ENCODE results near the gene TRIM46.

Gene TRIM46

GRCh38 chr1:155130272-155131006, 43.2 kb upstream of the TRIM46 start:
- no peak for DNase-seq (ENCODE audit: low read depth in 1 of 2, low spot score in 1 of 2)
- no peak for TF ChIP-seq SPI1 (IDR thresholded peaks at IDR 0.05; ENCODE audit: borderline replicate concordance, low read depth)
- no peak for TF ChIP-seq REST (IDR thresholded peaks at IDR 0.05; ENCODE audit: insufficient replicate concordance, low read depth)
- TF ChIP-seq CTCF (IDR thresholded peaks at IDR 0.05; ENCODE audit: insufficient read depth, low read length): no peak
- TF ChIP-seq GABPA (IDR thresholded peaks at IDR 0.05; ENCODE audit: low read depth): no peak
- TF ChIP-seq POLR2AphosphoS5 (IDR thresholded peaks at IDR 0.05; ENCODE audit: low read depth): no peak
- Histone ChIP-seq H3K4me3 (replicated peaks; ENCODE audit: insufficient read depth, low read length) (no peak overlapping the region), H3K27me3 (ENCODE audit: insufficient read depth, poor library complexity, severe bottlenecking) (peaks cover 27% of the 10 kb centered on the region), H3K27ac (replicated peaks) (no peak overlapping the region)

GRCh38 chr1:155131285-155131684, 42.4 kb upstream of the TRIM46 start:
- Histone ChIP-seq H3K4me3 (replicated peaks; ENCODE audit: insufficient read depth, low read length) (no peak overlapping the region), H3K27ac (replicated peaks) (no peak overlapping the region), H3K27me3 (ENCODE audit: insufficient read depth, poor library complexity, severe bottlenecking) (peaks cover 21% of the 10 kb centered on the region)
- no peak for TF ChIP-seq POLR2AphosphoS5 (IDR thresholded peaks at IDR 0.05; ENCODE audit: low read depth)
- no peak for TF ChIP-seq SPI1 (IDR thresholded peaks at IDR 0.05; ENCODE audit: borderline replicate concordance, low read depth)
- TF ChIP-seq GABPA (IDR thresholded peaks at IDR 0.05; ENCODE audit: low read depth): no peak
- TF ChIP-seq CTCF (IDR thresholded peaks at IDR 0.05; ENCODE audit: insufficient read depth, low read length): no peak
- no peak for TF ChIP-seq REST (IDR thresholded peaks at IDR 0.05; ENCODE audit: insufficient replicate concordance, low read depth)
- DNase-seq (ENCODE audit: low read depth in 1 of 2, low spot score in 1 of 2): no peak

- Histone ChIP-seq H3K4me3 (replicated peaks; ENCODE audit: insufficient read depth, low read length) (no peak overlapping the region), H3K27ac (replicated peaks) (no peak overlapping the region), H3K27me3 (ENCODE audit: insufficient read depth, poor library complexity, severe bottlenecking) (peaks cover 15% of the 10 kb centered on the region)
- no peak for DNase-seq (ENCODE audit: low read depth in 1 of 2, low spot score in 1 of 2)
- TF ChIP-seq POLR2AphosphoS5 (IDR thresholded peaks at IDR 0.05; ENCODE audit: low read depth): no peak
- no peak for TF ChIP-seq GABPA (IDR thresholded peaks at IDR 0.05; ENCODE audit: low read depth)
- TF ChIP-seq SPI1 (IDR thresholded peaks at IDR 0.05; ENCODE audit: borderline replicate concordance, low read depth): no peak
These were observed 41.8 kb upstream of the TRIM46 start for GRCh38 chr1:155131856-155132255.

- H3K4me3 ChIP-seq (replicated peaks; ENCODE audit: insufficient read depth, low read length): no peak overlapping the region
These were observed 39.8 kb upstream of the TRIM46 start for GRCh38 chr1:155133799-155134281.

More at GRCh38 chr1:155133799-155134281, 39.8 kb upstream of the TRIM46 start:
- DNase-seq (ENCODE audit: low read depth in 1 of 2, low spot score in 1 of 2): no peak
- Histone ChIP-seq H3K27me3 (ENCODE audit: insufficient read depth, poor library complexity, severe bottlenecking) (no peaks in the 10 kb centered on the region), H3K27ac (replicated peaks) (no peak overlapping the region)
- TF ChIP-seq CTCF (IDR thresholded peaks at IDR 0.05; ENCODE audit: insufficient read depth, low read length) (no peak), SPI1 (IDR thresholded peaks at IDR 0.05; ENCODE audit: borderline replicate concordance, low read depth) (no peak), POLR2AphosphoS5 (IDR thresholded peaks at IDR 0.05; ENCODE audit: low read depth) (no peak), GABPA (IDR thresholded peaks at IDR 0.05; ENCODE audit: low read depth) (no peak), REST (IDR thresholded peaks at IDR 0.05; ENCODE audit: insufficient replicate concordance, low read depth) (no peak)
